ENCODE results near the gene PLEK2. TPM values are rescaled to one million over a fixed set of nuclear protein-coding genes. Genes with fewer than 3 reads are reported as not detected.

Gene PLEK2
- total RNA-seq, 4 donors from 2014 or later, result 0.44 to 0.94 TPM; not detected in 2

DNA sequence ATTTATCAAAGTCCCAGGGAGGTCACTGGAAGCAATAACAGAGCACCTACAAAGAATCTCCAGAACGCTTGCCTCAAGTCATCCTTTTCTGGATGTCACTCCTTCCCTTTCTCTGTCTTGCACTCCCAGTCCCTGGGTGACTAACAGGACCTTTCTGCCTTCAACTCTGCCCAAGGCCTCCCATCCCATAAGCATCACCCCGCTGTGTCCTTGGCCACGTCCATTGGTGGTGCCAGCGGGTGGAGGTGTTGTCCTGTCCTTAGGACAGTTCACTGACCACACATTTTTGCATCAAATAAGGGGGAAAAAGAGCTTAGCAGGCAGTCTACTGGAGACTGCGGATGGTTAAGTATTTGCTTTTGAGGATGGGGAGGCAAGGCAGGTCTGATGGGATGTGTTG lies 23.6 kb upstream of the PLEK2 start:
- intact Hi-C loops (cut with DNase I; ENCODE audit: low total_unique reads) (no loop called here), in situ Hi-C loops (cut with MboI; ENCODE audit: low sequenced_read_pairs in 4 of 4) (loop anchor here in 2 of 4 donors (25.0 kb wide), 1 partner anchor 277 kb away; the partner anchor contains the start of gene RDH12 (in 2 of the 2))
- no peaks in the 10 kb centered on the region for H3K9me3 ChIP-seq
- no peaks in the 10 kb centered on the region for H3K27me3 ChIP-seq
- no peak overlapping the region for H3K4me3 ChIP-seq
- H3K27ac ChIP-seq, result no peak overlapping the region
- peaks cover 19 to 25% of the 10 kb centered on the region in 2 donors for H3K4me1 ChIP-seq
- no peak for TF ChIP-seq POLR2A (IDR thresholded peaks at IDR 0.05)
- TF ChIP-seq, protein P1, sequence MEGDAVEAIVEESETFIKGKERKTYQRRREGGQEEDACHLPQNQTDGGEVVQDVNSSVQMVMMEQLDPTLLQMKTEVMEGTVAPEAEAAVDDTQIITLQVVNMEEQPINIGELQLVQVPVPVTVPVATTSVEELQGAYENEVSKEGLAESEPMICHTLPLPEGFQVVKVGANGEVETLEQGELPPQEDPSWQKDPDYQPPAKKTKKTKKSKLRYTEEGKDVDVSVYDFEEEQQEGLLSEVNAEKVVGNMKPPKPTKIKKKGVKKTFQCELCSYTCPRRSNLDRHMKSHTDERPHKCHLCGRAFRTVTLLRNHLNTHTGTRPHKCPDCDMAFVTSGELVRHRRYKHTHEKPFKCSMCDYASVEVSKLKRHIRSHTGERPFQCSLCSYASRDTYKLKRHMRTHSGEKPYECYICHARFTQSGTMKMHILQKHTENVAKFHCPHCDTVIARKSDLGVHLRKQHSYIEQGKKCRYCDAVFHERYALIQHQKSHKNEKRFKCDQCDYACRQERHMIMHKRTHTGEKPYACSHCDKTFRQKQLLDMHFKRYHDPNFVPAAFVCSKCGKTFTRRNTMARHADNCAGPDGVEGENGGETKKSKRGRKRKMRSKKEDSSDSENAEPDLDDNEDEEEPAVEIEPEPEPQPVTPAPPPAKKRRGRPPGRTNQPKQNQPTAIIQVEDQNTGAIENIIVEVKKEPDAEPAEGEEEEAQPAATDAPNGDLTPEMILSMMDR (IDR thresholded peaks at IDR 0.05 in 4 of 5, conservative IDR thresholded peaks at IDR 0.05 in 1 of 5), result no peak
- DNase-seq (no peak), ATAC-seq (peak in 1 of 2 donors; percentile 5)
- H3K36me3 ChIP-seq, result no peaks in the 10 kb centered on the region

DNA sequence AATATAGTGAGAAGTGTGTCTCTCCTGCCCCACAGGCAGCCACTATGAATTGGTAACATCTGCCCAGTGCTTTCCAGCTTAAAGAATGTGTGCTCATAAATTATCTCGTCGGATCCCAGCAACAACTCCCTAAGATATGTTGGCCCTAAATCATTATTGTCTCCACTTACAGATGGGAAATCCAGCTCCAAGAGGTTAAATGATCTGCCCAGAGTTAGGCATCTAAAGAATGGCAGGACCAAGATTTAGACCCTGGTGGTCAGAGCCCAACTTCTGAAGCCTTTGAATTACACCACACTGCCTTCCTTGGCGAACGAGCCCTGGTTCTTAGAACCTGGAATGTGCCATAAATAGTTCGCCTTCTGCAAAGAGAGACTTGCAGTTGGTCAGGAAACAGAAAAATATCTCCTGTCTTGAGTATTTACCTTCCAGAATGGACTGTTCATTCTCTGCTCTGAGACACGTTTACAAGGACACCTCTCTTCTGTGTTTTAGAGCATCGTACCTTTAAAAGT lies 20.1 kb upstream of the PLEK2 start:
- no peak for TF ChIP-seq POLR2A (IDR thresholded peaks at IDR 0.05)
- TF ChIP-seq, protein P1 (IDR thresholded peaks at IDR 0.05 in 4 of 5, conservative IDR thresholded peaks at IDR 0.05 in 1 of 5), result no peak
- ATAC-seq (no peak), DNase-seq (no peak)
- Histone ChIP-seq H3K4me3 (no peak overlapping the region), H3K27ac (peak overlapping the region in 2 of 4 donors; percentile 14 to 27), H3K9me3 (no peaks in the 10 kb centered on the region), H3K27me3 (no peaks in the 10 kb centered on the region), H3K36me3 (no peaks in the 10 kb centered on the region), H3K4me1 (peaks cover 19 to 25% of the 10 kb centered on the region in 2 donors)
- intact Hi-C loops (cut with DNase I; ENCODE audit: low total_unique reads), result no loop called here
- in situ Hi-C loops (cut with MboI; ENCODE audit: low sequenced_read_pairs in 4 of 4), result loop anchor here in 2 of 4 donors (25.0 kb wide), 1 partner anchor 280 kb away; the partner anchor contains the start of gene RDH12 (in 2 of the 2)

DNA sequence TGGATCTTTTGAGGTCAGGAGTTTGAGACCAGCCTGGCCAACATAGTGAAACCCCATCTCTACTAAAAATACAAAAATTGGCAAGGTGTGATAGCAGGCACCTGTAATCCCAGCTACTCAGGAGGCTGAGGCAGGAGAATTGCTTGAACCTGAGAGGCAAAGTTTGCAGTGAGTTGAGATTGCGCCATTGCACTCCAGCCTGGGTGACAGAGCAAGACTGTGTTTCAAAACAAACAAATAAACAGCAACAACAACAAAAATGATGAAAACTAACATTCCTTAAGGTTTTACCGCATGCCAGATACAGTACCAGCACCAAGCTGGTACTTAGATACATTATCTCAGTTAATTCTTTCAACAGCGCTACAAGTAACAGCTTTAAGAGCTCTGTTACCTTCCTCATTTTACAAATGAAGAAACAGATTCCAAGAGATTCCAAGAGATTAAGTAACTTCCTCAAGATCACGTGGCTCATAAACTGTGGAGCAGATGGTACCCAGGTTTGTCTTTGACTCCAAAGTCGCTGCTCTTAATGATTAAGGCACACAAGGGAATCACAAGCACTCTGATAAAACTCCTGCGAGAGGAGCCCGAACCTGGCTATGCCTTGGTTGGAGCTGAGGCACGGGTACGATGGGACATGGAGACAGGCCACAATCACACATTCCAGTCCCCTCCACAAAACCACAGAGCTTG lies 17.7 kb upstream of the PLEK2 start:
- H3K4me3 ChIP-seq, result no peak overlapping the region
- H3K27ac ChIP-seq, result no peak overlapping the region
- in situ Hi-C loops (cut with MboI; ENCODE audit: low sequenced_read_pairs in 4 of 4), result loop anchor here (5.0 to 25.0 kb wide), 5 partner anchors 135 to 283 kb away; partner anchors contain the start of gene RDH12 (in 3 of the 4)
- DNase-seq (no peak), ATAC-seq (no peak)
- H3K27me3 ChIP-seq, result peaks cover 0 to 8% (median 3%) of the 10 kb centered on the region in 3 donors
- no peak for TF ChIP-seq POLR2A (IDR thresholded peaks at IDR 0.05)
- TF ChIP-seq, protein P1 (IDR thresholded peaks at IDR 0.05 in 4 of 5, conservative IDR thresholded peaks at IDR 0.05 in 1 of 5), result no peak
- no peaks in the 10 kb centered on the region for H3K36me3 ChIP-seq
- H3K9me3 ChIP-seq, result no peaks in the 10 kb centered on the region
- peaks cover 12% of the 10 kb centered on the region in 2 donors for H3K4me1 ChIP-seq
- intact Hi-C loops (cut with DNase I; ENCODE audit: low total_unique reads), result loop anchor here (5.0 to 10.0 kb wide), 3 partner anchors 58 to 273 kb away; partner anchors contain the start of genes RDH12 and TMEM229B

DNA sequence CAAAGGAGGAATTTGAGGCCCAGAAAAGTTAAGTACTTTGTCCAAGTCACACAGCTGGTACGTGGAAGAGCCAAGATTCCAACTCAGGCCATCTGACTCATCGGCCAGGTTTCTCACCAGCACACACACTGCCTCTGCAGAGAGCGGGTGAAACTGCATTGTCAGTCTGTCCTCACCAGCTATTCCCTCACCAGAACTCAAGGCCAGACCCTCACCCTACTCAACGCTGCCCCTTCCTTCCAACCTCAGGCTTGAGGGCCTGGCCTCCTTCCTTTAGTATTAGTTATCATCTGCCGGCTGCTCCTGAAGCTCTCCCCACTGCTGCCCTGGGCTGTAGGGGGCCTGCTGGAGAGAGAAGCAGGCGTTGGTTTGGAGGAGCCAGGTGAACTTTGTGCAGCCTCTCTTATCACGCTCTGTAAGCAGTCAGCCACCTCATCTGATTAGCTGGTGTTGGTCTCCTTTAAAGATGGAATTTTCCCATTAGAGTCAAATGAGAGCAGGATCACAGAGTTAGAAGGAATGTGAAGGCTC lies 16.6 kb upstream of the PLEK2 start:
- in situ Hi-C loops (cut with MboI; ENCODE audit: low sequenced_read_pairs in 4 of 4) (loop anchor here (5.0 to 25.0 kb wide), 5 partner anchors 136 to 284 kb away; partner anchors contain the start of gene RDH12 (in 3 of the 4)), intact Hi-C loops (cut with DNase I; ENCODE audit: low total_unique reads) (loop anchor here (5.0 to 10.0 kb wide), 3 partner anchors 59 to 274 kb away; partner anchors contain the start of genes RDH12 and TMEM229B)
- TF ChIP-seq, protein P1 (IDR thresholded peaks at IDR 0.05 in 4 of 5, conservative IDR thresholded peaks at IDR 0.05 in 1 of 5), result no peak
- no peak for TF ChIP-seq POLR2A (IDR thresholded peaks at IDR 0.05)
- no peak for ATAC-seq
- no peak for DNase-seq
- Histone ChIP-seq H3K36me3 (no peaks in the 10 kb centered on the region), H3K4me3 (no peak overlapping the region), H3K27ac (no peak overlapping the region), H3K9me3 (no peaks in the 10 kb centered on the region), H3K4me1 (peaks cover 12% of the 10 kb centered on the region in 2 donors), H3K27me3 (peaks cover 0 to 8% (median 3%) of the 10 kb centered on the region in 3 donors)
